Hematopoietic multipotent progenitor cell treated with erythropoietin and hydrocortisone succinate and interleukin-3 and kit ligand, for 17 days (in vitro differentiated cells): ENCODE results near the gene LIX1.
"Not testable (repeated sequence)": the region's sequence is repeated elsewhere in the genome, so short reads cannot be mapped to it uniquely, and the experiment has no call there.

ENCODE experiments used
- DNase-seq: peaks from one replicate; pipeline ENCODE4 v3.0.0-alpha.2; 2015; ENCODE audit warnings: low spot score

Gene LIX1

DNA sequence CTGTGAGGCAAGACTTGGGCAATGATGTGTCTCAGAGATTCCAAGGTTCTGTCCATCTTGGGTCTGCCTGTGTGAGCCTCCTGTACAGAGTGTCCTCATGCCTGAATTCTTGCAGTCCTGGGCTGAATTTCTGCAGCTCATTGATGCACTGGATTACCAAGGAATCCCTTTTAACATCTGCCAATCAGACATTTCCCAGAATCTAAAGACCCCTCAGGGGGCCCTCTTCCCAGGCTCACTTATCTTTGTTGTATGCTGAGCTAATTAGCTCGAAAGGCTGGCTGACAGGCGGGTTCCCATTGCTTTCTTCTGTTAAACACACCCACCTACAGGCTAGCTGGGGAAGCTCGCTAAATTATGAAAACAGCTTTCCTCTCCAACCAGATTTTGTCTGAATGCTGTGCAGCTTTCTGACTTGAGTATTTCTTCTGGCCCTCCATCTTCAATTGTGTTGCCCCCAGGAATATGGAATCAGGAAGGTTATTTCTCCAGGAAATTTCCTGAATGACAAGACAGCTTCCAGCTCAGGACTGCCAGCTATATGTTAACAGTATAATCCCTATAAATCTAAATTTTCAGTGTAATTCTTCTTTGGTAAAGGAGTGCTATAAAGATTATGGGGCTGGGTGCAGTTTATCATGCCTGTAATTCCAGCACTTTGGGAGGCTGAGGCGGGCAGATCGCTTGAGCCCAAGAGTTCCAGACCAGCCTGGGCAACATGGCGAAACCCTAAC, at the start of gene LIX1:
TSS of gene LIX1 (minus strand) at position 91 of the 734 bp plus-strand sequence. CDS start at position 56, 35 bp downstream.
- no peak for DNase-seq

DNA sequence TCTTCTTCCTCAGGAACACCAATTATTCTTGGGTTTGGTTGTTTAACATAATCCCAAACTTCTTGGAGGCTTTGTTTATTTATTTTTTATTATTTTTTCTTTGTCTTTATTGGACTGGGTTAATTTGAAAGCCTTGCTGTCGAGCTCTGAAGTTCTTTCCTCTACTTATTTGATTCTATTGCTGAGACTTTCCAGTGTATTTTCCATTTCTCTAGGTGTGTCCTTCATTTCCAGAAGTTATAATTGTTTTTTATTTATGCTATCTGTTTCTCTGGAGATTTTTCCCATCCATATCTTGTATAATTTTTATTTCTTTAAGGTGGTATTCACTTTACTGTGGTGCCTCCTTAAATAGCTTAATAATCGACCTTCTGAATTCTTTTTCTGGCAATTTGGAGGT, 49.5 kb upstream of the LIX1 start:
- no peak for DNase-seq

DNA sequence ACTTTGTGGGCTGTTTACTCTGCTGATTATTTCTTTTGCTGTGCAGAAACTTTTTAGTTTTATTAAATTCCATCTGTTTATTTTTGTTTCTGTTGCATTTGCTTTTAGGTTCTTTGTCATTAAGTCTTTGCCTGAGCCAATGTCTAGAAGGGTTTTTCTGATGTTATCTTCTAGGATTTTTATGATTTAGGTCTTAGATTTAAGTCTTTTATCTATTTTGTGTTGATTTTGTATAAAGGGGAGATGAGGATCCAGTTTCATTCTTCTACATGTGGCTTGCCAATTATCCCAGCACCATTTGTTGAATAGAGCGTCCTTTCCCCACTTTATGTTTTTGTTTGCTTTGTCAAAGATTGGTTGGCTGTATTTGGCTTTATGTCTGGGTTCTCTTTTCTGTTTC, 47.1 kb upstream of the LIX1 start:
- DNase-seq, result not testable (repeated sequence)

DNA sequence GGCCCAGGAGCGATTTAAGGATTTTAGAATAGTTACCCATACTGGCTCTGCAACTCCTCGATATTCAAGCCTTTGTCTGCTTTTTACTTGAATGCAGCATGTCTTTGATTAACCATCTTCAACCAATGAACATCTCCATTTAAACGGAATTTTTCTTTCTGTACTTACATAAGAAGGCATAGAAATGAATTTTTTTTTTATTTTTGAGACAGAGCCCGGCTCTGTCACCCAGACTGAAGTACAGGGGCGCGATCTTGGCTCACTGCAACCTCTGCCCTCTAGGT, 41.5 kb upstream of the LIX1 start:
- no peak for DNase-seq

DNA sequence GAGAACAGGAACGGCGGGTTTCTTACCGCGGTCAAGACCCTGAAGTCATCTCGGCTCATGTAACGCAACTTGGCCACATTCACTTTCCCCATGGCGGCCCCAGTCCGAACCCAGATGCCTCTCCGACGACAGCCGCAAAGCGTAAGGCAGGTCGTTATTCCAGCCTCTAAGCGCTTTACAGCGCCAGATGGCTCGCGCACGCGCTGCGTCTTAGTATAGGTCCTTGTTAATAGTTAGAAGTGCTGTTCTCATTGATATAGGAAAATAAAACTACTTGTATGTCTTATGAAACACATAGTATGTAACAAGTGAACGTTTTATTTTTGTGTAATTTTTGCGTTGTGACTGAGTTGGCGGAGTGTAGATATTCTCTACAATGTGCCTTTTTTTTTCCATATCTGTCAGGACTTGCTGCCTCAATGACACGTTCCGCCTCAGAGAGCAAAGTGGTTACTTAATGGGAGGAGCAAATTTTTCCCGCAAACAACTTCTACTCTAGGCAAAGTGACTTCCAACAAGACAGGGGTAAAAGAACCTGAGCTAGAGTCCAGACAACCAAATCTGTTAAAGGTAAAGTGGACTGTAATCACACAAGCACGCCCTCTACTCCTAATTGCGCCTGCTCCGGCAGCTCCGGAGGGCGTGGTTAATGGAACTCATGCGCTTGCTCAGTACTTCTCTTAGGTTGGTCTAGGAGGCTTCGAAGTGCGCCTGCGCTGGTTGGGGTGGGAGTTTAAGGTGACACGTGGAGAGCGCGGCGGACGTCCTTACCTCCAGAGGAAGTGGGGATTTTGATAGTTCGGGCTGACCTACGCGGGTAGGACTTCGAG, 40.9 kb upstream of the LIX1 start, which contains the start of gene RIOK2:
TSS of gene RIOK2 (minus strand) at position 148 of the 830 bp plus-strand sequence. CDS start at position 92, 56 bp downstream.
- peak; percentile 89 for DNase-seq

DNA sequence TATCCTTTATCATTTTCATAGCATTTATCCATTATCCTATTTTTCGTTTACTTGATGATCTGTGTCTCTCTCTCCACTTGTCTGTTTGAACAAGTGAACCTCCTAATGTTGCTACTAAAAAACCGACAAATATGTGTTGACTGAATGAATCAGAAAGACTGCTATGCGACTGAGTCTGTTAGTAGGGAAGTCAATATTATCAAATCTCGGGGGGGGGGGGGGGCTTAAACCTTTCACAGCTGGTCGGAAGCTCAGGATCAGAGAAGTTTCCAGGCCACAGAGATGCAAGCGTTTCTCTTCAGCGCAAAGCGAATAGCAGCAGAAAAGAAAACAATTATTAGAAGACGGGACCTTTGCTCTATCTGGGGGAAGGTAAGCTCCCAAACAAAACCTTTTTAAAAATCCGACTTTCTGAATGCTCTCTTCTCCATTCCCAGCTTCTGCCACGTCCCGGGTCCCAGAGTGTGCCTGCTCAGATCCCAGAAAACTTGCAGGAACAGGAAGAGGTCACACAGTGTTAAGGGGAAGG, 40.2 kb upstream of the LIX1 start:
- DNase-seq, result no peak

DNA sequence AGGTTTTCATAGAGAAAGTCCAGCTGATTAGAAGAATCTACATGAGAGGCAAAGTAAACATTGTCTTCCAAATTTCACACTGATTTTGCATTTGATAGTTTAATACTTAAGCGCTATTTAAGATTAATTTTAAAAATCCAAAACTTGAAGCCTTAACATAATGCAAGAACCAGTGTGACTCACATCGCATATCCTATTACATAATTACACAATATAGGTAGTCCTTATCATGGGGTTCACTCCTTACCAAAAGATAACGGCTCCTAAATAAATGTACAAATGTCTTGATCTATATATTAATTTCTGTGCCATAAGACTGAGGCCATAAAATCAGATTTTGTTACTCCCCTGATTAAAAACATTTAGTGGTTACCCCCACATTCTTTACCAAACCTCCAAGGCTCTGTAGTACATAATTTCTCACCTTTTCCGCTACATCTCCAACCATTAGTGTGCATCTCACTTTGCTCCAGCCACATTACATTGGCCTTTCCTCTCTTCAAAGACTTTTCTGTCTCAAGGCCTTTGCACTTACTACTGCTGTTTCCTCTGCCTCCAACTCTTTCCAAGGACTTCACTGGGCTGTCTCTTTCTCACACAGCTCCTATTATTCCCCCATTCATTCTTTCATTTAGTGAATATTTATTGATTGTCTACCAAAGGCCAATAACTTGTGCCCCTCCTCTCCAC, 39.6 kb upstream of the LIX1 start:
- no peak for DNase-seq

DNA sequence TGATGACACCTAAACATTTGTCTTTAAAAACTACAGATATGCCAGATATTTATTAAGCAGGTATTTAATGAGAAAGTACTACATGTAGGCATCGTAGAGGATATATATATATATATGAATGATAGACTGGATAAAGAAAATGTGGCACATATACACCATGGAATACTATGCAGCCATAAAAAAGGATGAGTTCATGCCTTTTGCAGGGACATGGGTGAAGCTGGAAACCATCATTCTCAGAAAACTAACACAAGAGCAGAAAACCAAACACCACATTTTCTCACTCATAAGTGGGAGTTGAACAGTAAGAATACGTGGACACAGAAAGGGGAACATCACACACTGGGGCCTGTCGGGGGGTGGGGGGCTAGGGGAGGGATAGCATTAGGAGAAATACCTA, 37.0 kb upstream of the LIX1 start:
- not testable (repeated sequence) for DNase-seq

DNA sequence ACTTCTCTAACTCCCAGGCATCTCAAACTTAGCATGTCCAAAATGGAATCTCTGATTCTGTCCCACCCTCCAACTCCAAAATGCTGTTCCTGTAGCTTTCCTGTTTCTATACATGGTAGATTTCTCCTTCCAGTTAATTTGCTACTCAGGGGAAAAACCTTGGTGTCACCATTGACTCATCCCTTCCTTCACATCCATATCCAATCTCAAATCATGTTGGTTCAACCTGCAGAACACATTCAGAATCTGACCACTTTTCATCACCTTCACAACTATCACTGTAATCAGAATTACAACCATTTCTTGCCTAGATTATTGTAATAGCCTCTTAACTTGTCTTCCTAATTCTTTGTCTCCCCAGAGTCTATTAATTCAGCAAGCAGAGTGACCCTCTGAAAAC, 29.8 kb upstream of the LIX1 start:
- no peak for DNase-seq

DNA sequence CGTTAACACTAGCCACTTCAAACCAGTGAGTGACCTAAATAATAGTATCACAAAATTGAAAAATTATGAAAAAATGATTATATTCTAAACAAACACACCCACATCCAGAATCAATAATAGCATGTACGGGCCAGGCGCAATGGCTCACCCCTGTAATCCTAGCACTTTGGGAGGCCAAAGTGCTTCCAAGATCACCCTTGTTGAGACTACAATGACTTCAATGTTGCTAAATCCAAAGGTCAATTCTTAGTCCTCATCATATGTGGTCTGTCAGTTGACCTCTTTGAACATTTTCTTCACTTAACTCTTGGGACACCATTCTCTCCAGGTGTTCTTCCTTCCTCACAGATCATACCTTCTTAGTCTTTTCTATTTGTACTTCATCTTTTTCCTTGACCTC, 29.3 kb upstream of the LIX1 start:
- no peak for DNase-seq

DNA sequence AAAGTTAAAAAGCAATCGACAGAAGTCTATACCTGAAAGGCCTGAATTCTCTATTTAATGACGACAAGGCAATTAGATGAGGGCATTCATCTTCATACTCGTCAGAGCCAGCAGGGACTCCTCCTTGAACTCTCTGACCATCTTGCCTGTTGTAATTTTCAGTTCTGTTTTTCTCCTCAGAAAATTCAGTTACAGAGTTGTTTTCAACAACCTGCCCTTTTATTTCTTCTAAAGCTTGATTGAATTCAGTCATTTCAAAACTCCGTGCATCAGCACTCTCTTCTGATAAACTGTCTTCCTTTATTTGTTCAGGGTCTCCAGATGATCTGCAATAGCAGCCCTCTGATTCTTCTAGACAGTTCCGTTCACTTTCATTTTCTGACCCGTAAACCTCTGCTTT, 25.0 kb upstream of the LIX1 start:
- no peak for DNase-seq

DNA sequence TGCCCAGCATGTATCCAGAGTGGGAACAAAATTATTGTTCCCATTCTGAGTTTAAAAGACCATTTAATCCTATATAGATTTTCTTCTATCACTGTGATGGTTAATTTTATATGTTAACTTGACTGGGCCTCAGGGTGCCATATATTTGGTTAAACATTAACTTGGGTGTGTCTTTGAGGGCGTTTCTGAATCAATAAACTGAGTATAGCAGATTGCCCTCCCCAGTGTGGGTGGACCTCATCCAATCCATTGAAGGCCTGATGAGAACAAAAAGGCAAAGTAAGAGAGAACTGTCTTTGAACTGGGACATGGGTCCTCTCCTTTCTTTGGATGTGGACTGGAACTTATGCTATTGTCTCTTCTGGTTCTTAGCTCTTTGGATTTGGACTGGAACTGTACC, 23.3 kb upstream of the LIX1 start:
- no peak for DNase-seq

DNA sequence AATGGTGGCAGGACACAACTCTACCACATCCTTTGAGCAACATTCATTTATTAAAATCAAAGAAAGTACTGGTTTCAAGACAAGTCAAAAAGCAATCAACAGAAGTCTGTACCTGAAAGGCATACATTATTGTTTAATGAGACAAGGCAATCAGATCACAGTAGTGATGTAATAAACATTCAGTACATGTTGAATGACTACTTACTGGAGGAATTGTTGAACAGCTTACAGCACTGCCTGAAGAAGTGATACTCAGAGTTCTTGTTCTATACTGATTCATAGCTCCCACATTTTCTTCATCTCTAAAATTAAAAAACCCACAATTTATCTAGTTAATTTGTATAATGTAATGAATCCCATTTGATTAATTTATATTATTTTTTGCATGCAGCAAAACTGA, 22.4 kb upstream of the LIX1 start:
- DNase-seq, result no peak

DNA sequence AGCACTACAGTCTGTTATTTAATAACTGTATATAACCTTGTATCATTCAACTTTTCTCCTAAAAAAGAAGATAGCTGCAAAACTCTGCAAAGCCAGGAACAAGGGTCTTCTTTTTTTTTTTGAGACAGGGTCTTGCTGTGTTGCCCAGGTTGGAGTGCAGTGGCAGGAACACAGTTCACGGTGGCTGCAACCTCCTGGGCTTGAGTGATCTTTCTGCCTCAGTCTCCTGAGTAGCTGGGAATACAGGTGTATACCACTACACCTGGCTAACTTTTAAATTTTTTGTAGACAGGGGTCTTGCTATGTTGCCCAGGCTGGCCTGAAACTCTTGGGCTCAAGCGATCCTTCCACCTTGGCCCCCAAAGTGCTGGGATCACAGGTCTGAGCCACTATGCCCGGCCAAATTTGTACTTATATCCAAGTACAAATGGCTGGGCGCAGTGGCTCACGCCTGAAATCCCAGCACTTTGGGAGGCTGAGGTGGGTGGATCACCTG, 21.4 kb upstream of the LIX1 start:
- DNase-seq, result no peak

DNA sequence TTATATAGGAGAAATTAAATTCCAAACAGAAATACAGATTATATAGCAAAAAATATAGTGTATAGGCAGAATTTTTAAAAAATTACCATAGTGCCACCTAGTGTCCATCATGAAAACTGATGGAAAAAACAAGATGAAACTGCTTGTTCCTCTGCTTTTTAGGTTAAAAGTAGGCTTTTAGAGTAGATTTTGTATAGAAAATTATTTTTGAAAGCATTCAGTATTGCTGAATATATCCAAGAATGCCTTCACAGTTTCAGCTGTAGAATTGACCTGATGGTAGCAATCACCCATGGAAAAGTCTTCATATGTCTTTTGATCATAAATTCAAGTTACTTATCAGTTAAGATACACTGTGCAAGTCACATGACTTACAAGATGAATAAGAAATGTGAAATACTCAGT, 21.0 kb upstream of the LIX1 start:
- peak; percentile 52 for DNase-seq

DNA sequence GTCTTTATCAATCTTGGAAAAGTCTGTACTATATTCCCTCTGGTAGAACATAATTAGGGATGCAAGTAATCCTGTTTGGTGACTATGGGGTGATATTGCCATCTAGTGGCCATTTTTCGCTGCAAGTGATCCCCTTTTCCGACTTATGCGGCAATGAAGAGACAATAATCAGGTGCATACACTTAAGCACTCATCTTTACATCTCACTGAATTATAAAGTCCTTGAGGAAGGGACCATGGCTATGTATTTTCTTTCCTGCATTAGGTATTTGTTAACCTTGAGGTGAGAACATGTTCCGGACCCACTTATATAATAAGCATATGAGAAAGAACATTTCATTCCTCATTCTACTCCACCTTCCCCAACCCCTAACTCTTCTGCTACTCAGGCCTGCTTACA, 19.6 kb upstream of the LIX1 start:
- DNase-seq, result peak; percentile 82

DNA sequence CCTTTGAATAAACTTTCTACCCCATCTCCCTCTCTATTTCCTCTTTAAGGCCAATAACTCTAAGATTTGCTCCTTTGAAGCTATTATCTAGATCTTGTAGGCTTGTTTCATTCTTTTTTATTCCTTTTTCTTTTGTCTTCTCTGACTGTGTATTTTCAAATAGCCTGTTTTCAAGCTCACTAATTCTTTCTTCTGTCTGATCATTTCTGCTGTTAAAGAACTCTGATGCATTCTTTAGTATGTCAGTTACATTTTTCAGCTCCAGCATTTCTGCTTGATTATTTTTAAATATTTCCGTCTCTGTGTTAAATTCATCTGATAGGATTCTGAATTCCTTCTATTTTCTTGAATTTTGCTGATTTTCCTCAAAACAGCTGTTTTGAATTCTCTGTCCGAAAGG, 15.3 kb upstream of the LIX1 start:
- no peak for DNase-seq

DNA sequence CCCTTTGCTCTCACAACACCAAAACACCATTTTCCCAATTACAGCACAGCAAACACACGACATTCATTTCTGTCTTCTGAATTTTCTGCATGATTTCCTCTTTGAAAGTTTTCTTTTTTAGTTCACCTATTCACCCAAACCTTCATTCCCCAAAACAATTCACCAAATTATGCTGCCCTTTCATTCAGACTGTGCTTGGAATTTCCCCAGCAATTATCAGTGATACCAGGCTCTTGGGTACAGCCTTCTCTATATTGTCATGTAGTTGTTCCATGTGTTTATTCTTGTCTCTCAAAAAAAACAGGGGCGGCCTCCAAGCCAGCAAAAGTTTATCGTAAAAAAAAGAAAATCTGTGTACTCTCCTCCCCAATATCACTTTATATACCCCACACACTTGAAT, 9.0 kb upstream of the LIX1 start:
- no peak for DNase-seq

DNA sequence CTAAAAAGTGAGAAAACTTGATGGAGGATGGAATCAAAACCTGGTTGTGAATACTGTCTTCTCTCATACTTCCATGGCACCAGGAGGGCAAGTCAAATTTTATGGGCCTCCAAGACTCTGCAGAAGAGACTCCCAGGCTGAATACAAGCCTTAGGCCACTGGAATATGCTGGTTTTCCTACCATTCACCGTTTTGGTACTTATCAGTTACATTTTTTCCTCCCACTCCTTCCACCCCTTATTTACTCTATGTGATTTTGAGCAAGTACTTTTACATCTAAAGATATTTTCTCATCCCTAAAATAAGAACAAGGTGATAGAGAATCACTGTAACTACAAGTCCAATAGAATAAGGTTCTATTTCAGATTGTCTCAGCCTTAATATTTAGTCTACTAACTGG, 8.0 kb upstream of the LIX1 start:
- no peak for DNase-seq

DNA sequence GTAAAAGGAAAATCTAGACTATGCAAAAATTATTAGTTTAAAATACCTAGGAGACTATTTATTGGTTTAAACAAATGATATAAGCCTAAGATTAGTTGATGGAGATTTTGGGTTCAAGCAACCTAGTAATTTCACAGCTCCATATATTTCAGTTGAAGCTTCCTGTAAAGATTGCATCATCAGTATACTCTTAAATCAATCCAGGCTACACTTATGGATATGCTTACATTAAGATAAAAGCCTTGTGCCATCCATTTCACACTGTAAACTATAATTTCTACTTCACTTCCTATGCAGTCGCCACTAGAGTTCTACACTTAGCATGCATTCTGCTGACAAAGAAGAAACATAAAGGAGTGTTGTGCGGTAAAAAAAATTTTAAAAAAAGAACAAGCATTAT, 7.3 kb upstream of the LIX1 start:
- no peak for DNase-seq

DNA sequence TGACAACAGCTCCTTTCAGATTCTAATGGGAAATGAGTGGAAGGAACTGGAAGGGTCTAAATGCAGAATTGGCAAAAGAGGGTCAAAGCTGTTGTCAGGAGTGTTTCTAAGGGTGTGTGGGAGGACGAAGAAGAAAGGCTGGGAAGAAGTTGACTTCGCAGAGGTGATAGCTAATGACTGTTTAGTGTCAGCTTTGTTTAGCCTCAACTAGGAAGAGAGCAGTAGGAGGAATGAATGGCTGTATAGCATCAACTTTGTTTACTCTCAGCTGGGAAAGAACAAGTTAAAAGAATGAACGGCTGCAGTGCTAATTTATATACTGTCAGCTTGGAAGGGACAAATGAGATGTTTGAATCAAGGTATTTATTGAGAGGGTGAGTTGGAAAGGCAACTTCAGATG, 5.9 kb upstream of the LIX1 start:
- DNase-seq, result no peak

DNA sequence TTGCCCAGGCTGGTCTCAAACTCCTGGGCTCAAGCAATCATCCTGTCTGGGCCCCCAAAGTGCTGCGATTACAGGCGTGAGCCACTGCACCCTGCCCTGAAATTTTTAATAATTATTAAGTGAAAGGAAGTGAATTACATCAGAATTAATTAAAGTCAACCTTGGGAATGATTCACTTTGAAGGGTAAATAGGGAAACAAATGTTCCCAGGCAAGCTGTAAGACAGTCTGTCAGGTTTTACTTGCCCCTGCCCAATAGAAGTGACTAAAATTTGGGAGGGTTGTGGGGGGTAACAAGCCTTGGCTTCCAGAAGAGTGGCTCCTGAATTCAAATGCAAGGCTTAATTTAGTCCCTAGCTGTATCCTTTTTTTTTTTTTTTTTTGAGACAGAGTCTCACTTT, 1.3 kb upstream of the LIX1 start:
- no peak for DNase-seq

DNA sequence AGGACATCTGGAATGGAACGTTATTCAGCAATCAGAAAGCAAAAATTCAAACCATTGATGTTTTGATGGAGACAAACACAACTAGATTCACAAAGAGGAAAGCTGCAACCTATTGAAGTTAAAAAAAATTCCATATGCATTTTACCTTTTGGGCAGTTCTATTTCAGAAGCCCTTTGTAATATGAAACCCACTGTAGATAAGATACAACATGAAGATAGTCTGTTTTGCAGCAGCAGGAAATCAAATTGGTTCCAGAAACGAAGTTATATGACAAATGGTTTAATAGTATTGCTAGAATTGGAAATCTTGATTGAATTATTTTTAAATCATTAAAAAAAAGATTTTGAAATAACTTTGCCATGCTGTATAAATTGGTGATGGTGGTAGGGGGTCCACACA, 872 bp downstream of the LIX1 start:
- no peak for DNase-seq
